Measurements from ENCODE around the gene NADSYN1.

Gene NADSYN1

GRCh38 chr11:71453037-71453917 lies at the start of gene NADSYN1:
NADSYN1 (plus strand) TSS chr11:71453203; CDS start chr11:71453297, 94 bp downstream.
- H3K4me3 ChIP-seq (ENCODE audit: low read depth, low read length), result peak within 1 kb of the TSS; percentile 95
- CTCF ChIA-PET, result no interaction called here
- no peak for TF ChIP-seq CTCF (IDR thresholded peaks at IDR 0.05; ENCODE audit: insufficient read depth, low read length, missing control alignments)
- POLR2A ChIA-PET, result interaction anchor here (0.6 kb wide), 2 partner anchors 14 to 516 kb away, joined by 3 read pairs; no protein-coding TSS in a partner anchor
- DNase-seq (ENCODE audit: low read depth, low spot score), result no peak

GRCh38 chr11:71404209-71404608 lies 48.8 kb upstream of the NADSYN1 start:
- CTCF ChIA-PET, result no interaction called here
- POLR2A ChIA-PET, result no interaction called here
- no peak for DNase-seq (ENCODE audit: low read depth, low spot score)
- H3K4me3 ChIP-seq (ENCODE audit: low read depth, low read length), result no peak overlapping the region
- no peak for TF ChIP-seq CTCF (IDR thresholded peaks at IDR 0.05; ENCODE audit: insufficient read depth, low read length, missing control alignments)

- H3K4me3 ChIP-seq (ENCODE audit: low read depth, low read length), result no peak overlapping the region
- ChIA-PET POLR2A (no interaction called here), CTCF (no interaction called here)
- no peak for DNase-seq (ENCODE audit: low read depth, low spot score)
- TF ChIP-seq CTCF (IDR thresholded peaks at IDR 0.05; ENCODE audit: insufficient read depth, low read length, missing control alignments), result no peak
Measured at GRCh38 chr11:71406681-71407080, 46.3 kb upstream of the NADSYN1 start.

- DNase-seq (ENCODE audit: low read depth, low spot score), result no peak
- no peak for TF ChIP-seq CTCF (IDR thresholded peaks at IDR 0.05; ENCODE audit: insufficient read depth, low read length, missing control alignments)
- ChIA-PET POLR2A (no interaction called here), CTCF (no interaction called here)
- H3K4me3 ChIP-seq (ENCODE audit: low read depth, low read length), result no peak overlapping the region
Measured at GRCh38 chr11:71407356-71407755, 45.6 kb upstream of the NADSYN1 start.

- TF ChIP-seq CTCF (IDR thresholded peaks at IDR 0.05; ENCODE audit: insufficient read depth, low read length, missing control alignments), result no peak
- no peak for DNase-seq (ENCODE audit: low read depth, low spot score)
- no peak overlapping the region for H3K4me3 ChIP-seq (ENCODE audit: low read depth, low read length)
- POLR2A ChIA-PET, result no interaction called here
- CTCF ChIA-PET, result no interaction called here
Measured at GRCh38 chr11:71408826-71409225, 44.2 kb upstream of the NADSYN1 start.

GRCh38 chr11:71410363-71410966 lies 42.5 kb upstream of the NADSYN1 start:
- ChIA-PET POLR2A (no interaction called here), CTCF (no interaction called here)
- DNase-seq (ENCODE audit: low read depth, low spot score), result no peak
- TF ChIP-seq CTCF (IDR thresholded peaks at IDR 0.05; ENCODE audit: insufficient read depth, low read length, missing control alignments), result no peak
- no peak overlapping the region for H3K4me3 ChIP-seq (ENCODE audit: low read depth, low read length)
